ENCODE results near the gene KCNMB4.

GRCh38 chr12:70467918-70468733, 102.0 kb downstream of the KCNMB4 start:
- TF ChIP-seq GATA3 (IDR thresholded peaks at IDR 0.05; ENCODE audit: low read depth, low read length) (no peak), GATA2 (IDR thresholded peaks at IDR 0.05; ENCODE audit: low read depth, low read length) (no peak)

All from SH-SY5Y (cell line).